ENCODE measurements around the gene RAPGEF4. TPM values are rescaled to one million over a fixed set of nuclear protein-coding genes. Genes with fewer than 3 reads are reported as not detected.

Gene RAPGEF4
- total and polyA plus RNA-seq, 2 donors = 4.3 to 22.9 TPM

DNA sequence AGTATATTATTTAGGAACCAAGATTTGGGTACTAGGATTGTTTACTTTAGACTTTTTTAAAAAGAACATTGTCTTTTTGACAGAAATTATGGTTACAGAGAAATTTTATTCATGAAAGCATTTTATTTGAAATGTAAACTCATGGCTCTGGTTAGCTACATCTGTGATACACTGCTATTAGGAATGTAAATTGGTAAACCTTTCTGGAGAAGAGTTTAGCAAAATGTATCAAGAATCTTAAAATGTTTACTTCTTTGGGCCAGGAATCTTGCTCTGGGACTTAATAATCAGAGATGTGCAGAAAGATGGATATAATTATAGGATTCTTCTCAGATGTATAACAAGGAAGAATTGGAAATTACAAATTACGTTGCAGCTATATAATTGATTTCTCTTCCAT, 359.7 kb downstream of the RAPGEF4 start:
- peaks cover 2% of the 10 kb centered on the region for H3K4me1 ChIP-seq (ENCODE audit: insufficient read depth)
- H3K27ac ChIP-seq (ENCODE audit: low read depth) = no peak overlapping the region

GRCh38 chr2:173099271-173099670, 363.6 kb downstream of the RAPGEF4 start:
- Histone ChIP-seq H3K27ac (ENCODE audit: low read depth) (no peak overlapping the region), H3K4me3 (ENCODE audit: low read depth, low read length) (no peak overlapping the region), H3K36me3 (ENCODE audit: insufficient read depth) (no peaks in the 10 kb centered on the region), H3K4me1 (ENCODE audit: insufficient read depth) (no peaks in the 10 kb centered on the region)
- WGBS = 87% methylated on average over 2 of the region's 2 CpGs
- no peak for DNase-seq (ENCODE audit: extremely low spot score)

More for the DNA sequence above, 359.7 kb downstream of the RAPGEF4 start:
- 69% methylated on average over 1 of the region's 1 CpG for whole genome bisulfite sequencing
- peaks cover 1% of the 10 kb centered on the region for H3K36me3 ChIP-seq (ENCODE audit: insufficient read depth)
- H3K4me3 ChIP-seq (ENCODE audit: low read depth, low read length) = no peak overlapping the region
- DNase-seq (ENCODE audit: extremely low spot score) = no peak

- no peaks in the 10 kb centered on the region for H3K36me3 ChIP-seq (ENCODE audit: insufficient read depth)
- H3K4me1 ChIP-seq (ENCODE audit: insufficient read depth) = no peaks in the 10 kb centered on the region
- no peak overlapping the region for H3K27ac ChIP-seq (ENCODE audit: low read depth)
- no peak overlapping the region for H3K4me3 ChIP-seq (ENCODE audit: low read depth, low read length)
- WGBS = 97% methylated on average over 2 of the region's 2 CpGs
- DNase-seq (ENCODE audit: extremely low spot score) = no peak
These were observed 364.2 kb downstream of the RAPGEF4 start for GRCh38 chr2:173099804-173100203.

DNA sequence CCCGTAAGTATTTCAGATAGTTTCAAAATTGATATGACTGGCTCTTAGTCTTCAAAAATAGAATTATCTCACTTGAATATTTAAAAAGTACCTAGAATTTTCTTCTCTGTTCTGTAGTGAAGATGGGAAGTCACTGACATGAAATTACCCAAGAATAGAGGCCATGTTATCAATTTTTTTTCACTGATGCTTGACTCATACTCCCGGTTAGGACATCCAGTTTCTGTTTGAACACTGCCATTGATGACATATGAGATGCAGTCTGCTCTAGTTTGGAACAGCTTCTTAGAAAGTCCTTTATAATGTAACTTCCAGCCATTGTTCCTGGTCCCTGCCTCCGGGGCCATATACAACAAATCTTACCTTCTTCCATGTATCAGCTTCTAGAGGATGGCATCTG, 366.0 kb downstream of the RAPGEF4 start:
- no peak for DNase-seq (ENCODE audit: extremely low spot score)
- Histone ChIP-seq H3K4me1 (ENCODE audit: insufficient read depth) (no peaks in the 10 kb centered on the region), H3K36me3 (ENCODE audit: insufficient read depth) (no peaks in the 10 kb centered on the region), H3K27ac (ENCODE audit: low read depth) (no peak overlapping the region), H3K4me3 (ENCODE audit: low read depth, low read length) (no peak overlapping the region)
- WGBS = 67% methylated on average over 3 of the region's 3 CpGs

Small RNA genes lying within 50 kb of the gene (small RNA-seq; reads per million reads assigned to genes)
- gene RF01210 = not detected

Other genes starting within 250 kb of the RAPGEF4 start
- gene PDK1, start 179.8 kb upstream of the RAPGEF4 start, total RNA-seq = 17.7 TPM
- gene PDK1, start 179.8 kb upstream of the RAPGEF4 start, polyA plus RNA-seq = 4.4 TPM